Stimulated activated naive CD4-positive, alpha-beta T cell treated with Interleukin-2 at 50 U/mL for 16 hours (primary cell): ENCODE data around the gene DRC7.

ENCODE experiments used
- DNase-seq: peaks from one replicate; lab custom pipeline; 2025; lab: John Stamatoyannopoulos, UW

DRC7 gene

DNA sequence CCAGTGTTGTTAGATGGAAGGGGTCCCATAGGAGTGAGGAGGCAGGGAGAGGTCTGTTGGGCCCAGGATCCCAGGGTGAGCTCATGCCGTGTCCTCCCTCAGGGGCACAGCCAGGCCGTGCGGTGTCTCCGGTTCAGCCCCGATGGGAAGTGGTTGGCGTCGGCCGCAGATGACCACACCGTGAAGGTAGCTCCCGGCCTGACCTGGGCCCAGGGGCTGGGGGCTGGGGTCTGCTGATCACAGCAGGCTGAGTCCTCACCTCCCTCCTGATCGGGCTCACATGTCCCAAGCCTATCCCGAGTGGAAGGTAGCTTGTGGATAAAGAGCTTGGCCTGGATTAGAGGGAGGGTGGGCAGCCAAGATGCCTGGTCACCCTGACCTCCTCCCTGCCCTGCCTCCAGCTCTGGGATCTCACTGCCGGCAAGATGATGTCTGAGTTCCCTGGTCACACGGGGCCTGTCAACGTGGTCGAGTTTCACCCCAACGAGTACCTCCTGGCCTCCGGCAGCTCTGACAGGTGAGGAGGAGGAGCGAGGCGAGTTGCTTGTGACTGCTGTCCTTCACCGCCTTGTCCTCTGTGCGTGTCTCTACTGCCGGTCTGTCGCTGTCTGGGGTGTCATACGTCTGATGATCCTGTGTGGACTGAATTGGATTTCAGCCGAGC lies 57.1 kb downstream of the DRC7 start:
- DNase-seq, result no peak

DNA sequence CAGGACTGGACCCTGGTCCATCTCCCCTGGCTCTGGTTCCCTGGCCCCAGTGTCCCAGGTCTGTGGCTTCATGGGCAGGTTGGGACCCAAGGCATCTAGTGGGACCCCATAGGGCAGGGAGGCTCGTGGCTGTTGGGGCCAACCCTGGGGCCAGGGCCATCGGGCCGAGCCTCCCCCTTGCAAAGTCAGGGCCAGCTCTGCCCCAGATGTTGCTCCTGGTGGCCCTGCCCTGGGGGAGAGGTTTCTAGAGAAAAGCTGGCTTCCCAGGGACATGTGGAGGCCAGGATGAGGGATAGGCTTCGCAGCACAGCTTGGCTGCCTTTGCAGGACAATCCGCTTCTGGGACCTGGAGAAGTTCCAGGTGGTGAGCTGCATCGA lies 57.6 kb downstream of the DRC7 start:
- no peak for DNase-seq

DNA sequence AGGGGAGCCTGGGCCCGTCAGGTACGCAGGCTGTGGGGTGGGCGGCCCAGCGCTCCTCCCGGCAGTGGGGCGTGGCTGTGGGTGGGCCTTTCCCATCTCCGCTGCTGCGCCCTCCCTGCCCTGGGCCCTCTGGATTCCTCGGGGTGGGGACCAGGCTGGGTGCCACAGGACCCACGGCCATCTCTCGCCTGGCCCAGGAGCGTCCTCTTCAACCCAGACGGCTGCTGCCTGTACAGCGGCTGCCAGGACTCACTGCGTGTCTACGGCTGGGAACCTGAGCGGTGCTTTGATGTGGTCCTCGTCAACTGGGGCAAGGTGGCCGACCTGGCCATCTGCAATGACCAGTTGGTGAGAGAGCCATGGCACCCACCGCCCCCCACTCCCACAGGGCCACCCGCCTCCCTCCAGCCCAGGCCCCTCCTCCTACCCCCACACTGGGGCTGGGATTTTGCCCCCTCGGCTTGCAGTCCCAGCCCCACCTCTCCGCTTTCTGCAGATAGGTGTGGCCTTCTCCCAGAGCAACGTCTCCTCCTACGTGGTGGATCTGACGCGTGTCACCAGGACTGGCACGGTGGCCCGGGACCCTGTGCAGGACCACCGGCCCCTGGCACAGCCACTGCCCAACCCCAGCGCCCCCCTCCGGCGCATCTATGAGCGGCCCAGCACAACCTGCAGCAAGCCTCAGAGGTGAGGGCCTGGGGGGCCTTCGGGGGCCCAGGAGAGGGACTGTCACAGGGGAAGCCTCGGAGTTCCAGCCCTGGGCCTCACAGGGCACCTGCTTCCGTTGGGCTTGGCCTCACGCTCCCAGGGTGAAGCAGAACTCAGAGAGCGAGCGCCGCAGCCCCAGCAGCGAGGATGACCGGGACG lies 58.2 kb downstream of the DRC7 start:
- DNase-seq, result no peak

DNA sequence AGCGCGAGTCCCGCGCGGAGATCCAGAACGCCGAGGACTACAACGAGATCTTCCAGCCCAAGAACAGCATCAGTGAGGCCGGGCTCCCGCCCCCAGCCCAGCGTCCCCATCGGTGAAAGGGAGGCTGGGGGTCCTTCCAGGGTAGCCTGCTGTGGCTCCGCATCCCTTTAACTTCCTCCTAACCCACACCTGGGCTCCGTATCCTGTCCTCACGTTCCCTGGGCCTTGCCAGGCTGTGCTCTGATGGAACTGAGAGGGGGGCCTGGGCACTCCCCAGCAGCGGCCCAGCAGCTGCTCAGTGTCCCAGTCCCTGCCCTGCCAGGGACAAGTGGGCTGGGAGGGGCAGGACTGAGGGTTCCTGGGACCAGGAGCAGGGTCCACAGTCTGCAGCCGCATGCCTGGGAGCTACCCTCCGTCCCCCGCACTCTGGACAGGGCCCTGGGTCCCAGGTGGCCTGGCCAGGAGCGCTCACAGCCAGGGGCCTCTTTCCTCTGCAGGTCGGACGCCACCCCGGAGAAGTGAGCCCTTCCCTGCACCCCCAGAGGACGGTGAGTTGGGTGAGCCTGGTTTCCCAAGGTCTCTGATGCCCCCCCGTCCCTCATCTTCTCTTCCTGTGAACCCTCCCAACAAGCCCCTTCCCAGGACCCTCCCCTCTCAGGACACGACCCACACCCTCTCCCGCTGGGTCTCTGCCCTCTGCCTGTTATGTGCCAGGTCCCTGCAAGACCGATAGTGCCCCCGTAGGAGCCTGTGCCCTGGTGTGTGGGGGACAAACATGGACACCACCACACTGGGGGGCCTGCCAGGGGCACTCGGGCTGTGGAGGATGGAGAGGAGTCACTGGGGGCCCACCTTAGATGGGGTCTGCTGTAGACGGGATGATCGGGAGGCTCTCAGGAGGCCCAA lies 59.1 kb downstream of the DRC7 start:
- DNase-seq, result no peak

DNA sequence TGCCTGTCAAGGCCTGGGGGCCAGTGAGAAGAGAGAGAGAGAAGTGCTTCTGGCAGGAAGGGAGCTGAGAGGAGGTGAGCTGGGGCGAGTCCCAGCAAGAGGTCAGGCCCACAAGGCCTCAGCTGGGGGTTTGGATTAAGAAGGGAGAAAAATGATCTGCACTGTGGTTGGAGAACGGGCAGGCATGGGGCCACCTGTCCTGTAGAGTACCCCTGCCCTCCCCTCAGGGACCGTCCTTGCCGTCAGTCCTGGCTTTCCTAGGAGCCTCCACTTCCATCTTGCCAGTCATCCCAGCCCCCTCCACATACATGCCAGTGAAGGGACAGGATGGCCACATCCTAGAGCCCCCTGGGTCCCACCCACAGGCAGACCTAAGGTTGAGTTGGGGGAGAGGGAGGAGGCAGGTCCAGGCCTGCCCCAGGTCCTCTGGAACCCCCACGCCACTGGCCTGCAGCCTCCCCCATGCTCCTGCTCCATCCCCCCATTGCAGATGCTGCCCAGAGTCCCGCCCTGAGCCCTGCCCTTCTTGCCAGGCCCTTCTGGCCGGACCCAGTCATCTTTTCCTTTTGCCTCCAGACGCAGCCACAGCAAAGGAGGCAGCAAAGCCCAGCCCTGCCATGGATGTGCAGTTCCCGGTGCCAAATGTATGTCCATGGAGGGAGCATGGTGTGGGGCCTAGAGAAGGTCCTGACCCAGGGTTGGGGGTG lies 59.9 kb downstream of the DRC7 start:
- DNase-seq, result no peak

DNA sequence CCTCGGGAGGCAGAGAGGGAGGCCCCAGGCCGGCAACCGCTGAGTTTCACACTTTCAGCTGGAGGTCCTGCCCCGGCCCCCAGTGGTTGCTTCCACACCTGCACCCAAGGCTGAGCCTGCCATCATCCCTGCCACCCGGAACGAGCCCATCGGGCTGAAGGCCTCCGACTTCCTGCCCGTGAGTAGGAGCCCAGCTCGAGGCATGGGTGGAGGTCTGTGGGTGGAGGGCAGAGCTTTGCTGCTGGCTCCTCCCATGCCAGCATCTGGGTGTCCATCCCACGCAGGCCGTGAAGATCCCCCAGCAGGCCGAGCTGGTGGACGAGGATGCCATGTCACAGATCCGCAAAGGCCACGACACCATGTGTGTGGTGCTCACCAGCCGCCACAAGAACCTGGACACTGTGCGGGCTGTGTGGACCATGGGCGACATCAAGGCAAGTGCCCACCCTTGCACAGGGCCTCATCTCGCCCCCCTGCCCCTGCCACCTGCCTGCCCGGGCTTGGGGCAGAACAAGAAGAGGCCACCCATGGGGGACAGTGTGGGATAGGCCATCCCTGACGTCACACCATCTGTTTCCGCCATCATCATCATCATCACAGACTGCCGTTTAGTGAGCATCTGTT lies 60.6 kb downstream of the DRC7 start:
- no peak for DNase-seq

DNA sequence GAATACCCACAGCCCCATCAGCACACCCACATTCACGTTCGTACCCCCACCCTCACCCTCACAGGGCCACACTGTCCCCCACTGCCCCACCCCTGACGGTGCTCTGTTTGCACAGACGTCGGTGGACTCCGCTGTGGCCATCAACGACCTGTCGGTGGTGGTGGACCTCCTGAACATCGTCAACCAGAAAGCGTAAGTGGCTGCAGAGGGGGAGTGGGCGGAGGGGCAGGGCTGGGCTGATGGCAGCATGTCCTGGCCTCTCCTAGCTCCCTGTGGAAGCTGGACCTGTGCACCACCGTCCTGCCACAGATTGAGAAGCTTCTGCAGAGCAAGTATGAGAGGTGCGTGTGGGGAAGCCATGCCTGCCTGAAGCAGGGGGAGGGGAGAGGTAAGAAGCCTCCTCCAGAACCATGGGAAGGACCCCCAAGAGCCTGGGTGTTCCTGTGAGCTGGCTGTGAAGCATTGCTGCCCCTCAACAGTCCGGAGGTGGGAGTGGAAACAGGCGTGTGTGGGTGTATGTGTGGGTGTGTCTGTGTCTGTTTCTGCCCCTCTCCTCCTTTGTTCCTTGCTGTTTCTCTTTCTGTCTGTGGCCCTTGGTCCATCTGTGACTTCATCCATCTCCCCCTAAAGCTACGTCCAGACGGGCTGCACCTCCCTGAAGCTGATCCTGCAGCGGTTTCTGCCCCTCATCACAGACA lies 61.3 kb downstream of the DRC7 start:
- no peak for DNase-seq

DNA sequence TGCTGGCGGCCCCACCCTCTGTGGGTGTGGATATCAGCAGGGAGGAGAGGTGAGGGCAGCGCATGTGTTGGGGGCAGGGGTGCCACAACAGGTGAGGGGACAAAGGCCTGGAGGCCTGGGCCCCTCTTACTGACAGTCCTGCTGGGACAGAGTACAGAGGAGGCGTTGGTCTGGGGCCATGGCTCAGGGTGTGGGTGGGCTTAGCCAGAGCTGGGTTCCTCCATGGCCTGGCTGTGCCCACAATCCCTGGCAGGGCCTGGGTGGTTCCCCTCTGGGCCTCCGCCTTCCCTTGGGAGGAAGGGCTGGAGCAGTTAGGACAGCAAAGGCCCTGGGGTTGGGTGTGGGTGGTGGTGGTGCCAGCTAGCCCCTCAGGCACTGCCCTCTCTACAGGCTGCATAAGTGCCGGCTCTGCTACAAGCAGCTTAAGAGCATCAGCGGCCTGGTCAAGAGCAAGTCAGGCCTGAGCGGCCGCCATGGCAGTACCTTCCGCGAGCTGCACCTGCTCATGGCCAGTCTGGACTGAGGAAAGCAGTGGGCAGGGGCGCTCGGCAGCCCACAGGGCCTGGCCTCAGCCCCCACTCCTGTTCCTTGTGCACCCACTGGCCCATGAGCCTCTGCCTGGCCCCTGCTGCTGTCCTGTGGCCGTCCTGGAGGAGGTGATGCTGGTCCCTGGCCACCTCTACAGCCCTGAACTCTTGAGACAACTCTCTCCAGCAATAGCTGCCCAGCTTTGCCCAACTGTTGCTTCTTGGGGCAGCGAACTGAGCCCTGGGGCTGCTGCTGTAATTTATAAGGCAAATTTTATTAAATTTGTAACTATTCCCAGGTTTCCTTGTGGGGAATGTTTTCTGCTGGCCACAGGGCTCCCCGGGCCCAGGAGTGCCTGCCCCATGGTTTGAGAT lies 62.1 kb downstream of the DRC7 start:
- no peak for DNase-seq

DNA sequence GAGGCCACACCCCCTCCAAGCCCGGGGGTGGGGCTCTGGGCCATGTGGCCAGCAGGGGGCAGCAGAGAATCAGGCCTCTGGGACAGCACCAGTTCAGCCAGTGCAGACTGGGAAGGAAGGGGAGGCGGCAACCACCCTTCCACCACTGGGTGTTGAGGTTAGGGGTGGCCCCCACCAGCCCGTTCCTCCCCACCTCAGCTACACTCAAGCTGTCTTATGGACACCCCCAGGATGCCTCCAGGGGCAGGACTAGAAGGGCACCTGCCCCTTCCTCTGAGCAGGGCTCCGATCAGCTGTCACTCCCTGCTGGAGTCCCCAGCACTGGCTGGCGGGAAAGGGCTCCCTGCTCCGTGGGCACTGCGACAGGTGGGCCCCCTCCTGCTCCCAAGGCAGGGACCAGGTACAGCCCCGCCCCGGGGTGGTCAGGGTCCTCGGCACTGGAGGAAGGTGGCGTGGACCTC lies 62.8 kb downstream of the DRC7 start:
- peak; percentile 79 for DNase-seq

DNA sequence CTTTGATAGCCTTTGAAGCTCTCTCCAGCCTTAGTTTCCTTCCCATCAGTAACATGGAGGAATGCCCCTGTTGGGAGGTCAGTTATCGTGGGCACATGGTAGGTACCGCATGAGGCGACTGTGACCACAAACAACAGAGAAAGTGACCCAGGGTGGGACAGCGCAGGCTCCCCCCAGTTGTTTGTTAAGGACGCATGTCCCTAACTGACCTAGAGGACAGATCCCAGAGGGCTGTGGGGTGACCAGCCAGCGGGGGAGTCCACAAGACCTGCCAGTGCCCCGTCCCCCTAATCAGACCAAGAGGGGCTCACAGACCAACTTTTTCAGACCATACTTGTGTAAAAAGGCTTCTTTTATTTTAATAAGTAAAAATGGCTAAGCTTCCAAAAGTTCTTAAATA lies 63.3 kb downstream of the DRC7 start:
- no peak for DNase-seq

DNA sequence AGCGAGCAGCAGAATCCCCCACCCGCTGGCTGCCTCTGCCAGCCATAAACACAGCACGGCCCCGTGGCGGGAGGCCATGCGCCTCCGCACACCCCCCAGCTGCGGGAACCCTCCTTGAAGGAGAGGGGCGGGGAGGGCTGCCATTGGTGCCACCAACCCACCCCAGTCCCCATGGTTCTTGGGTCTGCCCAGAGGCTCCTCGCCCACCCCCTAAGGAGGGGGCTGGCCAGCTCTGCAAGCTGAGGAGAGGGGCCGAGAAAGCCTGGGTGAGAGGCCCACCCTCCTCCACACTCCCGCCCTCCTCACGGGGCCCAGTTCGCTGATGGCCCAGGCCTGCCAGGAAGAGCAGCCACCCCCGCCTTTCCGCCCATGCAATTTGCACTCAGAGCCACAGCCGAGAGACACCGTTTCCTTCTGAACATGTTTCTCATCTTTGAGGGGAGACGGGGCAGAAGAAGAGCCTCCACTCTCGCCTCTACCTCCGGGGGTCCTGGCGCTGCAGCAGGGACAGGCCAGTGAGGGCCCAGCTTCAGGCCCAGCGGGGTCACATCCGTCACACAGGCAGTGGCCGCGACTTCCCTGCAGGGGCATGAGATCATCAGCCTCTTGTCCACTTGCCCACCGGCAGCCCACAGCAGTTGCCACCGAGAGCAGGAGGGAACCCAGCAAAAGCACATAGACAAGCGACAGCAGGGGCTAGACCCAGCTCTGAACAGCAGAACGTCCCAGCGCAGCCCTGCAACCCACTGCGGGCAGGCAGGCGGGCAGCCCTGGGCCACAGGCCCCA lies 63.9 kb downstream of the DRC7 start:
- DNase-seq, result no peak

DNA sequence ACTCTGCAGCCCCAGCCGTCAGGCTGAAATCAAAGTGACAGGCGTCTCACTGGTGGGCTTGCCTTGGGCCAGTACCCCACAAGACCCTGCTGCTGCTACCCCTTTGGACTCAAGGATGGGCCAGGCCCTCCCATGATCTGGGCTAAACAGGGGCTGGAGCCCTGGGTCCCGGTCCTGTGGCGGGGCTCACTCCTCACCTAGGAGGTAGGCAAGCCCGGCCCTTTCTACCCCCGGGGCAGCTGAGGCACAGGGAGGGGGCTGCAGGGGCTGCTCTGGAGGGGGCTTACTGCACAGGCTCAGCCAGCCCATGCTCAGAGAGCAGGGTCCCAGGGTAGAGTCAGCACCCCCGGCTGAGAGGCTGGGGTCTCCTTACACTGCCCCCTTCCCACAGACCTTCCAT lies 64.5 kb downstream of the DRC7 start:
- DNase-seq, result no peak

DNA sequence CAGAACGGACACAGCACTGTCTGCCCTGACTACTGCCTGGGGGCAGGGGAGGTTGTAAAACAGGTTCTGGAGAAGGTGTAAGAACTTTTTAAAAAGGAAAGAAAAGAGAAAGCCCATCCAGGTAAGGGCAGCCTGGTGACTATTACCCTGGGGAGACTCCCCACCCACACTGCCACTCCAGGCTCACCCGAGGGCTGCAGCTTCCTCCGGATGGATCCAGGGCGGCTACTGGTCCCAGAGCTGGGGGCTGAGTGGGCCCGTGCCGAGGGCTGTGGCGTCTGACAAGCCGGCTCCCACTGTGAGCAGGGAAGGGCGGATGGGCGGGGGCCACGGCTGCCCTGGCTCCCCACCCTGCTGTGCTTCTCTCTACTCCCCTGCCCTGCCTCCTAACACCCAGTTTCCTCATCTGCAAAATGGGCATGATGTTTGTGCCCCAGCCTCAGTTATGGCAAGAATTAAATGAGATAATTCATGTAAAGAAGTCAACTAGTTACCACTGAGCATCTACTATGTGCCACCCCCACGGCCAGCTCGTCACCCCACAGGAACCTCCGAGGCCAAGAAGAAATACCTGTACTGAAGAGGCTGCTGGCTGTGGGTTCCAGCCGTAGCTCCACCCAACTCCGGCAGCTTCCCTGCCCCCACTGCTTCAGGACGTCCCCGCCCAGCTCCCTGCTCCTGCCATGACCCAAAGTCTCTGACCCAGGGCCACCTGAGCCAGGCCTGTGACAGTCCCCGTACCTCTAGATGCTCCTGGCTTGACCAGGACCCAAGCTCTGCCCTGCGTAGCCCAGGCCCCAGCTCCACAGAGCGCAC lies 65.1 kb downstream of the DRC7 start:
- no peak for DNase-seq

DNA sequence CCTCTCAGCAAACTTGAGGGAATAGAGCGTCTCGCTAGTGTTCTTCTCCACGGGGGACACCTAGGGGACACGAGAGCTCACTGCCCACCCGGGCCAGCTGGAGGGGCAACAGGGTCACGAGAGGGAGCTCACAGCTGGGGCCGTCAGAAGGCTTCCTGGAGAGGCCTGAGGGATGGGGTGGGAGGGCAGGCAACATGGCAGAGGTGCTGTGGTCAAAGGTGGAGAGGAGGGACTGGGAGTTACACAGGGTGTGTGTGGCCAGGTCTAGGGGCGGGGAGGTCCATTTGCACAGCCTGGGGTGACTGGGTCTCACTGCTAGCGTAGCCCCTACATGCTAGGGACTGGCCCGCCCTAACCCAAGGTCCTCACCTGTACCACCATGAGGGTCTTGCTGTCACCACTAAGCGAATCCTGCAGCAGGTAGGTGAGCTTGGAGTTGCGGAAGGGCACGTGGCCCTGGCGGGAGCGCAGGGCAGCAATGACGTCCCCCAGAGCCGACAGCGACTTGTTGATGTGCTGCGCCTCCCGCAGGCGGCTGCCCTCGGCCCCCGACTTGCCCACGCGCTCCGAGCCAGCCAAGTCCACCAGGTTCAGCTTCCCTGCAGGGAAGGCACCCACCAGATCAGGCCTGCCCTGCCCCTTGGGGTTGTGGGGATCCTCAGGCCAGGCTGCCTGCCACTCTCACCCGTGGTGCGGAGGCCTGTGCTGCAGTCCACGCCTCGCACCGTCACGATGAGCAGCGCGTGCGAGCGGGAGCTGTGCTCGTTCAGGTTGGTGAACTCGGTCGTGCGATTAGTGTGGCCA lies 66.0 kb downstream of the DRC7 start:
- no peak for DNase-seq

DNA sequence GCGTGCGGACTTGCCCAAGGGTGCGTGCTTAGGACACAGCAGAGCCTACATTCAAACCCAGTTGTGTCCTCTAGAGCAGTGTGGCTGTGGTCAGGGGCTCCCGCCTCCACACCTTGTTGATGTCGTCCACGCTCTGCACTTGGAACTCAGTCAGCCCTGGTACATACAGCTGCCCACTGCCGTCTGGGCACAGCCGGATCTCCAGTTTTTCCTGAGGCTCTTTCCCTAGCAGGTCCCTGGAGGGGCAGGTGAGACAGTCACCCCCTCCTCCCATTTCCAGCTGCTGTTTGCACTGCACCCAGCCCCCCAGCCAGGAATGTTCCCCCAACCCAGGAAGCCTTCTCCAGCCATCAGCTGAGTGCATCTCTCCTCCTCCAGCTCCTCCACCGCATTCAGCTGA lies 66.7 kb downstream of the DRC7 start:
- no peak for DNase-seq

DNA sequence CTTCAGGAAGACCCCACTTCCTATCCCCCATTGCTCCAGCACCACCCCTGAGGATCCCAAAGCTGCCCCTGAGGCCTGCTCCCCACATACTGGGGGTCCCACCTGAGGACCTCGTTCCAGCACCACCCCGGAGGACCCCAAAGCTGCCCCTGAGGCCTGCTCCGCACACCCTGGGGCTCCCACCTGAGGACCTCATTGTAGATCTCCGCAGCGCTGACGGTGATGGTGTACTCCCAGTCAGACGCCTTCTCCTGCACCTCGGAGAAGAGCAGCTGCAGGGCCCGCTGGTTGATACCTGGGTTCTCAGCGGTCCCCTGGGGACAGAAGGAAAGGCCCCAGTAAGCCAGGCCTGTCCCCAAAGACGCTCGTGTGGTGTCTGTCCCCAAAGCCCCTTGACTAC lies 67.4 kb downstream of the DRC7 start:
- DNase-seq, result no peak

DNA sequence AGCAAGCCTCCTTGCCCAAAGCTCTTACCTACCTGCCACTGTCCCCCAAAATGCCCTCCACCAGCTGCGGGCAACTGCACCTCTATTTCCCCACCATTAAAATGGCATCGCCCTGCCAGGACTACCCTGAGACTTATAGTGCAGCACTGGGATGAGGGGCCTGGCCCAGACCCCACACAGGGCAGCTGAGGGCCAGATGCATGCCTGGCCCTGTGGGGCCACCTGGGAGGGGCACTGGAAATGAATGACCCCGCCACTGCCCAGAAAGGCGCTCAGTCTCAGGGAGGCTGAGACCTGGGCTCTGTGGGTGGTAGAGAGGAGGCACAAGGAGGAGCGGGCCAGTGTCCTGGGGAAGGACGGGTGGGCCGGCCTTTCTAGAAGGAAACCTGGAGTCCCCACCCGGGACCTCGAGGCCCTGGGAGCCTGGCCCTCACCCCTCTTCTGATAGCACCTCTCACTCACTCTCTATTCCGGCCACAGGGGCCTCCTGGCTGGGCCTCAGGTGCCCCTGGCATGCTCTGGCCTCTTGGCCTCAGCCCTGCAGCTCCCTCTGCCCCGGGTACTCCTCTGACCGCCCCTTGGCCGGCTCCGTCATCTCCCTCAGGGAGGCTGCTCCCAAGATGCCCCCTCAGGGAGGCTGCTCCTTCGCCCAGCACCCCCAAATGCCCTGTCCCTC lies 67.9 kb downstream of the DRC7 start:
- DNase-seq, result no peak
